Measurements from ENCODE around the gene DSTYK. TPM values are rescaled to one million over a fixed set of nuclear protein-coding genes. Genes with fewer than 3 reads are reported as not detected.

DSTYK gene
- total and polyA plus RNA-seq, 9 donors: 8.8 to 20.0 (median 18.0) TPM

GRCh38 chr1:205129447-205130029, 82.0 kb downstream of the DSTYK start:
- no peaks in the 10 kb centered on the region for H3K27me3 ChIP-seq
- TF ChIP-seq POLR2A (IDR thresholded peaks at IDR 0.05) (no peak), CTCF (IDR thresholded peaks at IDR 0.05) (no peak), EP300 (IDR thresholded peaks at IDR 0.05) (no peak)
- H3K4me1 ChIP-seq (ENCODE audit: insufficient read depth): no peaks in the 10 kb centered on the region
- intact Hi-C loops (cut with DNase I): loop anchor here in 1 of 4 donors (10.0 kb wide), 1 partner anchor 125 kb away; no protein-coding TSS in a partner anchor
- no peaks in the 10 kb centered on the region for H3K36me3 ChIP-seq
- H3K27ac ChIP-seq: no peak overlapping the region
- 77 to 86% (median 79%) methylated on average over 4 of the region's 4 CpGs for WGBS, 3 donors
- DNase-seq: no peak
- H3K4me3 ChIP-seq: no peak overlapping the region
- H3K9me3 ChIP-seq: no peaks in the 10 kb centered on the region

- WGBS, 3 donors: 87 to 92% (median 90%) methylated on average over 2 of the region's 2 CpGs
- H3K27me3 ChIP-seq: no peaks in the 10 kb centered on the region
- intact Hi-C loops (cut with DNase I): loop anchor here in 1 of 4 donors (10.0 kb wide), 1 partner anchor 127 kb away; no protein-coding TSS in a partner anchor
- no peak for DNase-seq
- no peaks in the 10 kb centered on the region for H3K9me3 ChIP-seq
- H3K36me3 ChIP-seq: no peaks in the 10 kb centered on the region
- H3K4me1 ChIP-seq (ENCODE audit: insufficient read depth): no peaks in the 10 kb centered on the region
- no peak overlapping the region for H3K4me3 ChIP-seq
- no peak overlapping the region for H3K27ac ChIP-seq
- TF ChIP-seq POLR2A (IDR thresholded peaks at IDR 0.05): no peak
- no peak for TF ChIP-seq EP300 (IDR thresholded peaks at IDR 0.05)
- no peak for TF ChIP-seq CTCF (IDR thresholded peaks at IDR 0.05)
These were observed 83.5 kb downstream of the DSTYK start for GRCh38 chr1:205128050-205128449.

- H3K9me3 ChIP-seq: no peaks in the 10 kb centered on the region
- intact Hi-C loops (cut with DNase I): loop anchor here in 1 of 4 donors (10.0 kb wide), 1 partner anchor 127 kb away; no protein-coding TSS in a partner anchor
- 86 to 95% (median 90%) methylated on average over 3 of the region's 3 CpGs for WGBS, 3 donors
- no peaks in the 10 kb centered on the region for H3K36me3 ChIP-seq
- no peak for DNase-seq
- no peak overlapping the region for H3K27ac ChIP-seq
- H3K27me3 ChIP-seq: no peaks in the 10 kb centered on the region
- TF ChIP-seq EP300 (IDR thresholded peaks at IDR 0.05): no peak
- TF ChIP-seq POLR2A (IDR thresholded peaks at IDR 0.05): no peak
- TF ChIP-seq CTCF (IDR thresholded peaks at IDR 0.05): no peak
- H3K4me3 ChIP-seq: no peak overlapping the region
- peaks cover 2% of the 10 kb centered on the region for H3K4me1 ChIP-seq (ENCODE audit: insufficient read depth)
These were observed 83.9 kb downstream of the DSTYK start for GRCh38 chr1:205127646-205128045.

- intact Hi-C loops (cut with DNase I): loop anchor here in 1 of 4 donors (10.0 kb wide), 1 partner anchor 130 kb away; no protein-coding TSS in a partner anchor
- no peaks in the 10 kb centered on the region for H3K36me3 ChIP-seq
- H3K4me3 ChIP-seq: no peak overlapping the region
- H3K27me3 ChIP-seq: no peaks in the 10 kb centered on the region
- peaks cover 9% of the 10 kb centered on the region for H3K4me1 ChIP-seq (ENCODE audit: insufficient read depth)
- no peak overlapping the region for H3K27ac ChIP-seq
- no peaks in the 10 kb centered on the region for H3K9me3 ChIP-seq
- TF ChIP-seq CTCF (IDR thresholded peaks at IDR 0.05): no peak
- TF ChIP-seq POLR2A (IDR thresholded peaks at IDR 0.05): no peak
- no peak for TF ChIP-seq EP300 (IDR thresholded peaks at IDR 0.05)
- no peak for DNase-seq
- WGBS, 3 donors: 79 to 82% (median 79%) methylated on average over 7 of the region's 7 CpGs
These were observed 86.8 kb downstream of the DSTYK start for GRCh38 chr1:205124726-205125125.
